BE2C (cell line): ENCODE data around the gene HAO1.
A peak's percentile ranks its signal among the peaks of the same experiment; 100 is the strongest.

Experiments
- DNase-seq: peaks from one replicate; pipeline ENCODE4 v3.0.0-alpha.2; 2020
- H3K27me3 ChIP-seq: fragments of 250-450 bp; sonication (Bioruptor Pico); 2 replicates; pipeline ENCODE4 v1.5.1; 2020; ENCODE audit warnings: mild to moderate bottlenecking
- H3K36me3 ChIP-seq: fragments of 250-450 bp; sonication (Bioruptor Pico); 2 replicates; pipeline ENCODE4 v1.5.1; 2020; ENCODE audit warnings: mild to moderate bottlenecking
- H3K4me1 ChIP-seq: fragments of 250-450 bp; sonication (Bioruptor Pico); 2 replicates; pipeline ENCODE4 v1.5.1; 2020
- H3K4me3 ChIP-seq: 2 replicates; pipeline ENCODE4 v1.5.1; 2011; ENCODE audit warnings: low read depth, low read length
- H3K9me3 ChIP-seq: fragments of 250-450 bp; sonication (Bioruptor Pico); 2 replicates; pipeline ENCODE4 v1.5.1; 2020
- CTCF ChIP-seq: IDR thresholded peaks from 2 replicates; pipeline ENCODE4 v1.5.1; 2012; ENCODE audit warnings: mild to moderate bottlenecking, low read depth, low read length

The HAO1 gene

GRCh38 chr20:7977709-7978108, 37.5 kb upstream of the HAO1 start:
- no peaks in the 10 kb centered on the region for H3K4me1 ChIP-seq
- H3K4me3 ChIP-seq, result no peak overlapping the region
- no peaks in the 10 kb centered on the region for H3K9me3 ChIP-seq
- no peaks in the 10 kb centered on the region for H3K27me3 ChIP-seq
- TF ChIP-seq CTCF, result no peak
- no peak for DNase-seq
- peaks cover 5% of the 10 kb centered on the region for H3K36me3 ChIP-seq

DNA sequence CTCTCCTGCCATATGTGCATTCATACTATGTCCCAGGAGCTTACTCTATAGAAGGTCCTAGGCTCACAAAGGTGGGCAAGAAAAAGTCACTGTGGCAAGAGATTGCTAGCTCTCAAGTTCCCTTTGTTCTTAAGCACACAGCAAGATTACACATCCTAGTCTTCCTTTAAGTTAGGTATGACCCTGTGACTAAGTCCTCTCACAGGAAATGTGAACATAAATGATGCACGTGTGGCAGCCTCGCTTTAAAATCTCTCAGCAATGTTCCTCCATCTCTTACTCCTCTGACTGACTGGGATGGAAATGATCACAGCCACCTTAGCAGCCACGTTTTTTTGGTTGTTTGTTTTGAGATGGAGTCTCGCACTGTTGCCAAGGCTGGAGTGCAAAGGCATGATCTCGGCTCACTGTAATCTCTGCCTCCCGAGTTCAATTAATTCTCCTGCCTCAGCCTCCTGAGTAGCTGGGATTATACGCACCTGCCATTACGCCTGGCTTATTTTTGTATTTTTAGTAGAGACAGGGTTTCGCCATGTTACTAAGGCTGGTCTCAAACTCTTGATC, 35.7 kb upstream of the HAO1 start:
- H3K4me3 ChIP-seq, result no peak overlapping the region
- H3K4me1 ChIP-seq, result no peaks in the 10 kb centered on the region
- DNase-seq, result no peak
- no peaks in the 10 kb centered on the region for H3K27me3 ChIP-seq
- no peaks in the 10 kb centered on the region; the same call in 1 of the 2 replicates for H3K36me3 ChIP-seq
- H3K9me3 ChIP-seq, result no peaks in the 10 kb centered on the region
- no peak for TF ChIP-seq CTCF

DNA sequence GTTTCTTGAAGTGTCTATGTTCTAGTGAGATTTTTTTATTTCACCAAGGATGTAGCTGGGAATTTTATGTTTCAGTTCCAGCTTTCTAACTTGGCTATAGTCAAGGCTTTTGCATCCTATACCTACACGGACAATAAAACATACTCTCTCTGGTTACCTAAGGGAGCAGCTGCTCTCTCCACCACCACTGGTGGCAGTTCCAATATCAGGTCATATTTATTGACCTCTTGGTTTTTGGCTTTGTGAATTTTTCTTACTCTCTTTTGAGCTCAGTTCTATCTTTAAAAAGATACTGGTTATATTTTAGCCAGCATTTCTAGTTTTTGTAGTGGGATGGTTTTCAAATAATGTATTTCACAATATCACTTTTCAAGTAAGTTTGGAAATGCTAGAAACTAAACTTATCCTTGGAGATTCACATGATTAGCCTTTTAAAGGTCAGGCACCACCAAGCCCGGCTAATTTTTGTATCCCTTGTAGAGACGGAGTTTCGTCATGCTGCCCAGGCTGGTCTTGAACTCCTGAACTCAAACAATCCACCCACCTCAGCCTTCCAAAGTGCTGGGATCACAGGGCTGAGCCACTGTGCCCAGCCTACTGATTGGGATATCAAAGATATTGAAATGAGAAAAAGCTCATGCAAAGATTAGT, 34.7 kb upstream of the HAO1 start:
- no peak overlapping the region for H3K4me3 ChIP-seq
- H3K9me3 ChIP-seq, result no peaks in the 10 kb centered on the region
- no peak for DNase-seq
- H3K36me3 ChIP-seq, result no peaks in the 10 kb centered on the region; the same call in 1 of the 2 replicates
- H3K4me1 ChIP-seq, result no peaks in the 10 kb centered on the region
- no peak for TF ChIP-seq CTCF
- no peaks in the 10 kb centered on the region for H3K27me3 ChIP-seq

DNA sequence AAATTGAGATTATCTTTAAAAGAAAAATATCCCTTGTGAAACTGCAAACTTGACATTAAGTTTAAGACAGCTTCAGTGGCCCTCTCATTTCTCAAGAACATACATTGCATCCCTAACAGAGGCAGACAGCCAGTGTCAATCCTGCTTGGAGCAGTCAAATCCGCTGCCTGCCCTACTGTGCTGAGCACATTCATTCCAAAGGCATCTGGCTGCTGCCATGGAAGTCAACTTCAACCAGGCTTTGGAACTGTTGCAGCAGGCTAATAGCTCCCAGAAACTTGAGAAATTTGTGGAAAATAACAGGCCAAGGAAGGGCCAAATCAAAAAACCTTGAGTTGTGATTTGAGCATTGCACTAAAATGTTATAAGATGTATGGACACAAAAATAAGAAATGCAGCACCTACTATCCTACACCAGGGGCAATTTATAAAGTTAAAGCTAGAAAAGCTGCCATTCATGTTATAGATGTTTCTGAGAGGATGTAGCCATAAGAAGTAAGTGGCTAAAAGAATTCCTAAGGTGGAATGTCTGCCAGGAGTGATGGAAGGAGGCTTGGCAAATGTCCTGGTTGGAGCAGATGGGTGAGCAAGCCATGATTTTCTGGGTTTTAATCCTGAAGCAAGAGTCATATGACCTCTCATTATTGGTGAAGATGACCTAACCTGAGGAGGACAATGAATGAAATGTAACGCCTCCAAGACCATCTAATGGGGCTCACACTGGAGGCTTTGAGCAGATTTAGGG, 31.4 kb upstream of the HAO1 start:
- no peak for DNase-seq
- Histone ChIP-seq H3K4me3 (no peak overlapping the region), H3K4me1 (peaks cover 6% of the 10 kb centered on the region), H3K36me3 (no peaks in the 10 kb centered on the region), H3K27me3 (no peaks in the 10 kb centered on the region), H3K9me3 (no peaks in the 10 kb centered on the region)
- no peak for TF ChIP-seq CTCF

DNA sequence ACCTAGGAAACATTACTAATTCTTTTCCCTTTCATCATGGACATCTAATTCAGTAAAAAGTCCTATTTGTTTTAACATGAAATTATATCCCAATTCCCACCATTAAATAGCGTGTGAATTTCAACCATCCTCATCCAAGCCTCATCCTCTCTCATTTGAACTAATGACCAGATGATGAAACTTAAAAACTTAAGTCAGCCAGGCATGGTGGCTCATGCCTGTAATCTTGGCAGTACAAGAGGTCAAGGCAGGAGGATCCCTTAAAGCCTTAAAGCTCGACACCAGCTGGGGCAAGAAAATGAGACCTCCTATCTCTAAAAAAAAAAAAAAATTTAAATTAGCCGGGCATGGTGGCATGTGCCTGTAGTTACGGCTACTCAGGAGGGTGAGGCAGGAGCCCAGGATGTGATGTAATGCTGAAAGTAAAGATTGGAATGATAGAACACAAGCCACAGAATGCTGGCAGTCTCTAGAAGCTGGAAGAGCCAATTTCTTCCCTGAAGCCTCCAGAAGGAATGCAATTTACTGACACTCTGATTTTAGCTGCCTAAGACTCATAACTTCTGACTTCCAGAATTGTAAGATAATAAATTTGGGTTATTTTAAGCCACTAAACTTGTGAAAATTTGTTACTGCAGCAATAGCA, 27.1 kb upstream of the HAO1 start:
- Histone ChIP-seq H3K36me3 (no peaks in the 10 kb centered on the region), H3K4me1 (peaks cover 6% of the 10 kb centered on the region), H3K27me3 (no peaks in the 10 kb centered on the region), H3K9me3 (no peaks in the 10 kb centered on the region), H3K4me3 (no peak overlapping the region)
- no peak for TF ChIP-seq CTCF
- DNase-seq, result no peak

- Histone ChIP-seq H3K4me1 (peaks cover 6% of the 10 kb centered on the region), H3K27me3 (no peaks in the 10 kb centered on the region), H3K36me3 (no peaks in the 10 kb centered on the region), H3K9me3 (no peaks in the 10 kb centered on the region), H3K4me3 (no peak overlapping the region; the same call in 1 of the 2 replicates)
- peak; percentile 20 for DNase-seq
- TF ChIP-seq CTCF, result no peak
Observed at GRCh38 chr20:7966176-7966575, 25.9 kb upstream of the HAO1 start.
